ENCODE results near the gene GALNT17.

DNA sequence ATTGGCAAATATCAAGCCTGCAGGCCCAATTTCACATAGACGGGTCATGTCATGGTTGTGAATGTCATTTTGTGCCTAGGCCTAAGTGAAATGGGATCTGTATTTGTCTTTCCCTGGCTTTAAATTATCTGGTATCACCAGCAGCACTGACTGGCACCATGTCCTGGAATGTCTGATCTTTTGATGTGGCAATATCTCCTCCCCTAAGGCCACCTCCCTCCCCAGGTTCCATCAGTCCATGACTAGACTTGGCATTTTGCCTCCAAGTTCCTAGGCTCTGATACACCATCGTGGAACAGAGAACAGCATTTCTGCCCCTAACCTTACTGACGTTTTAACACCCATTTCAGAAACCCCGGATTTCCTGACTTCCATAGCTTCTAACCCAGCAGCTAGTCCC lies 513.9 kb downstream of the GALNT17 start:
- TF ChIP-seq, protein P1, sequence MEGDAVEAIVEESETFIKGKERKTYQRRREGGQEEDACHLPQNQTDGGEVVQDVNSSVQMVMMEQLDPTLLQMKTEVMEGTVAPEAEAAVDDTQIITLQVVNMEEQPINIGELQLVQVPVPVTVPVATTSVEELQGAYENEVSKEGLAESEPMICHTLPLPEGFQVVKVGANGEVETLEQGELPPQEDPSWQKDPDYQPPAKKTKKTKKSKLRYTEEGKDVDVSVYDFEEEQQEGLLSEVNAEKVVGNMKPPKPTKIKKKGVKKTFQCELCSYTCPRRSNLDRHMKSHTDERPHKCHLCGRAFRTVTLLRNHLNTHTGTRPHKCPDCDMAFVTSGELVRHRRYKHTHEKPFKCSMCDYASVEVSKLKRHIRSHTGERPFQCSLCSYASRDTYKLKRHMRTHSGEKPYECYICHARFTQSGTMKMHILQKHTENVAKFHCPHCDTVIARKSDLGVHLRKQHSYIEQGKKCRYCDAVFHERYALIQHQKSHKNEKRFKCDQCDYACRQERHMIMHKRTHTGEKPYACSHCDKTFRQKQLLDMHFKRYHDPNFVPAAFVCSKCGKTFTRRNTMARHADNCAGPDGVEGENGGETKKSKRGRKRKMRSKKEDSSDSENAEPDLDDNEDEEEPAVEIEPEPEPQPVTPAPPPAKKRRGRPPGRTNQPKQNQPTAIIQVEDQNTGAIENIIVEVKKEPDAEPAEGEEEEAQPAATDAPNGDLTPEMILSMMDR (IDR thresholded peaks at IDR 0.05) = no peak
- TF ChIP-seq EP300 (IDR thresholded peaks at IDR 0.05) (no peak), POLR2A (IDR thresholded peaks at IDR 0.05) (no peak)
